Brain microvascular endothelial cell (primary cell): ENCODE results near the gene PSTPIP1.

Experiments used
- DNase-seq: peaks from one replicate; pipeline ENCODE4 v3.0.0-alpha.2; 2020
- H3K27ac ChIP-seq: fragments of 250-450 bp; sonication (Bioruptor Pico); 2 replicates; pipeline ENCODE4 v1.5.1; 2020; ENCODE audit warnings: mild to moderate bottlenecking, moderate library complexity
- H3K27me3 ChIP-seq: fragments of 250-450 bp; sonication (Bioruptor Pico); replicated peaks from 2 replicates; pipeline ENCODE4 v1.5.1; 2020; ENCODE audit warnings: mild to moderate bottlenecking
- H3K36me3 ChIP-seq: fragments of 250-450 bp; sonication (Bioruptor Pico); replicated peaks from 2 replicates; pipeline ENCODE4 v1.5.1; 2020; ENCODE audit warnings: mild to moderate bottlenecking
- H3K4me3 ChIP-seq: 2 replicates; pipeline ENCODE4 v1.5.1; 2011; ENCODE audit warnings: low read depth, mild to moderate bottlenecking, control low read depth, low read length, moderate library complexity
- CTCF ChIP-seq: IDR thresholded peaks from 2 replicates; pipeline ENCODE4 v1.5.1; 2011; ENCODE audit warnings: low read depth, mild to moderate bottlenecking, moderate library complexity, low read length, control low read depth, inconsistent platforms; ENCODE audit errors: missing control alignments
- in situ Hi-C: cut with HindIII; loops from 2 replicates; pipeline ENCODE4 v1.10.0; 2017; ENCODE audit warnings: low sequenced_read_pairs, low pct_ligation_motif_present

Gene PSTPIP1

GRCh38 chr15:77035584-77035983 is 40.7 kb downstream of the PSTPIP1 start:
- TF ChIP-seq CTCF = no peak
- in situ Hi-C loops = no loop called here
- DNase-seq = no peak
- Histone ChIP-seq H3K27ac (no peak overlapping the region), H3K36me3 (no peaks in the 10 kb centered on the region), H3K27me3 (no peaks in the 10 kb centered on the region), H3K4me3 (no peak overlapping the region)

- in situ Hi-C loops = no loop called here
- no peak for DNase-seq
- no peaks in the 10 kb centered on the region for H3K27me3 ChIP-seq
- no peak overlapping the region for H3K27ac ChIP-seq
- no peak overlapping the region for H3K4me3 ChIP-seq
- no peak for TF ChIP-seq CTCF
- no peaks in the 10 kb centered on the region for H3K36me3 ChIP-seq
These were observed 41.1 kb downstream of the PSTPIP1 start for GRCh38 chr15:77035999-77036471.

GRCh38 chr15:77036537-77037387 is 41.8 kb downstream of the PSTPIP1 start:
- no peak for DNase-seq
- Histone ChIP-seq H3K36me3 (no peaks in the 10 kb centered on the region), H3K27me3 (no peaks in the 10 kb centered on the region), H3K27ac (no peak overlapping the region), H3K4me3 (no peak overlapping the region)
- no peak for TF ChIP-seq CTCF
- in situ Hi-C loops = no loop called here

GRCh38 chr15:77037388-77038209 is 42.7 kb downstream of the PSTPIP1 start:
- Histone ChIP-seq H3K4me3 (no peak overlapping the region), H3K27me3 (no peaks in the 10 kb centered on the region), H3K27ac (no peak overlapping the region), H3K36me3 (no peaks in the 10 kb centered on the region)
- DNase-seq = no peak
- in situ Hi-C loops = no loop called here
- TF ChIP-seq CTCF = no peak

GRCh38 chr15:77038312-77039216 is 43.6 kb downstream of the PSTPIP1 start:
- in situ Hi-C loops = no loop called here
- Histone ChIP-seq H3K27me3 (no peaks in the 10 kb centered on the region), H3K36me3 (no peaks in the 10 kb centered on the region), H3K4me3 (no peak overlapping the region), H3K27ac (no peak overlapping the region)
- no peak for TF ChIP-seq CTCF
- no peak for DNase-seq
